Skeletal muscle satellite cell (primary cell): ENCODE results near the gene TMEM138.

ENCODE experiments used
- H3K27me3 ChIP-seq: 2 replicates; pipeline ENCODE4 v1.7.0; 2013; ENCODE audit warnings: low read length; ENCODE audit not compliant: control insufficient read depth, insufficient read depth
- H3K36me3 ChIP-seq: 2 replicates; pipeline ENCODE4 v1.7.0; 2013; ENCODE audit warnings: mild to moderate bottlenecking, control low read depth, low read length; ENCODE audit not compliant: insufficient read depth
- H3K4me1 ChIP-seq: 2 replicates; pipeline ENCODE4 v1.7.0; 2013; ENCODE audit warnings: low read length; ENCODE audit not compliant: control insufficient read depth, insufficient read depth
- H3K4me2 ChIP-seq: 2 replicates; pipeline ENCODE4 v1.7.0; 2013; ENCODE audit warnings: mild to moderate bottlenecking, low read length
- H3K4me3 ChIP-seq: 2 replicates; pipeline ENCODE4 v1.7.0; 2013; ENCODE audit warnings: low read length
- H3K9ac ChIP-seq: 2 replicates; pipeline ENCODE4 v1.7.0; 2013; ENCODE audit warnings: mild to moderate bottlenecking, low read depth, low read length, moderate library complexity
- H3K9me3 ChIP-seq: replicated peaks from 2 replicates; pipeline ENCODE4 v1.7.0; 2013; ENCODE audit warnings: mild to moderate bottlenecking, control low read depth, low read length

The TMEM138 gene

GRCh38 chr11:61334434-61335354, 27.5 kb upstream of the TMEM138 start:
- no peaks in the 10 kb centered on the region for H3K9me3 ChIP-seq
- no peak overlapping the region for H3K9ac ChIP-seq
- H3K4me3 ChIP-seq: no peak overlapping the region
- peaks cover 6% of the 10 kb centered on the region for H3K36me3 ChIP-seq
- H3K27me3 ChIP-seq: no peaks in the 10 kb centered on the region
- peaks cover 27% of the 10 kb centered on the region for H3K4me1 ChIP-seq
- no peak overlapping the region for H3K4me2 ChIP-seq

GRCh38 chr11:61335355-61335710, 26.8 kb upstream of the TMEM138 start:
- H3K36me3 ChIP-seq: no peaks in the 10 kb centered on the region
- no peak overlapping the region for H3K4me2 ChIP-seq
- no peak overlapping the region for H3K4me3 ChIP-seq
- no peaks in the 10 kb centered on the region for H3K9me3 ChIP-seq
- peaks cover 27% of the 10 kb centered on the region for H3K4me1 ChIP-seq
- no peaks in the 10 kb centered on the region for H3K27me3 ChIP-seq
- no peak overlapping the region for H3K9ac ChIP-seq

GRCh38 chr11:61336171-61336935, 25.8 kb upstream of the TMEM138 start:
- no peak overlapping the region for H3K4me2 ChIP-seq
- H3K9ac ChIP-seq: no peak overlapping the region
- peaks cover 21% of the 10 kb centered on the region for H3K4me1 ChIP-seq
- no peak overlapping the region for H3K4me3 ChIP-seq
- no peaks in the 10 kb centered on the region for H3K9me3 ChIP-seq
- H3K36me3 ChIP-seq: no peaks in the 10 kb centered on the region
- H3K27me3 ChIP-seq: no peaks in the 10 kb centered on the region

GRCh38 chr11:61337706-61338470, 24.3 kb upstream of the TMEM138 start:
- H3K36me3 ChIP-seq: peaks cover 4% of the 10 kb centered on the region
- no peak overlapping the region for H3K9ac ChIP-seq
- peaks cover 17% of the 10 kb centered on the region for H3K4me1 ChIP-seq
- no peaks in the 10 kb centered on the region for H3K27me3 ChIP-seq
- no peak overlapping the region for H3K4me3 ChIP-seq
- H3K9me3 ChIP-seq: no peaks in the 10 kb centered on the region
- no peak overlapping the region for H3K4me2 ChIP-seq

- H3K9me3 ChIP-seq: no peaks in the 10 kb centered on the region
- no peaks in the 10 kb centered on the region for H3K27me3 ChIP-seq
- peaks cover 7% of the 10 kb centered on the region for H3K36me3 ChIP-seq
- no peak overlapping the region for H3K4me3 ChIP-seq
- peaks cover 11% of the 10 kb centered on the region for H3K4me1 ChIP-seq
- no peak overlapping the region for H3K4me2 ChIP-seq
- no peak overlapping the region for H3K9ac ChIP-seq
Measured at GRCh38 chr11:61338783-61339489, 23.2 kb upstream of the TMEM138 start.

- no peak overlapping the region for H3K9ac ChIP-seq
- H3K4me3 ChIP-seq: no peak overlapping the region
- no peaks in the 10 kb centered on the region for H3K9me3 ChIP-seq
- no peaks in the 10 kb centered on the region for H3K27me3 ChIP-seq
- no peak overlapping the region for H3K4me2 ChIP-seq
- H3K36me3 ChIP-seq: peaks cover 7% of the 10 kb centered on the region
- H3K4me1 ChIP-seq: peaks cover 6% of the 10 kb centered on the region
Measured at GRCh38 chr11:61339490-61339878, 22.7 kb upstream of the TMEM138 start.

GRCh38 chr11:61340979-61341378, 21.2 kb upstream of the TMEM138 start:
- peaks cover 15% of the 10 kb centered on the region for H3K36me3 ChIP-seq
- H3K4me2 ChIP-seq: no peak overlapping the region

GRCh38 chr11:61341706-61342105, 20.5 kb upstream of the TMEM138 start:
- H3K4me3 ChIP-seq: no peak overlapping the region
- H3K27me3 ChIP-seq: no peaks in the 10 kb centered on the region
- no peak overlapping the region for H3K9ac ChIP-seq
- H3K4me2 ChIP-seq: no peak overlapping the region
- H3K4me1 ChIP-seq: no peaks in the 10 kb centered on the region
- peaks cover 15% of the 10 kb centered on the region for H3K36me3 ChIP-seq
- no peaks in the 10 kb centered on the region for H3K9me3 ChIP-seq

More at GRCh38 chr11:61340979-61341378, 21.2 kb upstream of the TMEM138 start:
- Histone ChIP-seq H3K9me3 (no peaks in the 10 kb centered on the region), H3K4me1 (no peaks in the 10 kb centered on the region), H3K9ac (no peak overlapping the region), H3K27me3 (no peaks in the 10 kb centered on the region), H3K4me3 (no peak overlapping the region)

GRCh38 chr11:61342207-61342803, 19.9 kb upstream of the TMEM138 start:
- H3K4me3 ChIP-seq: no peak overlapping the region
- H3K4me1 ChIP-seq: no peaks in the 10 kb centered on the region
- H3K9ac ChIP-seq: no peak overlapping the region
- H3K9me3 ChIP-seq: no peaks in the 10 kb centered on the region
- H3K27me3 ChIP-seq: no peaks in the 10 kb centered on the region
- no peak overlapping the region for H3K4me2 ChIP-seq
- peaks cover 15% of the 10 kb centered on the region for H3K36me3 ChIP-seq

- Histone ChIP-seq H3K9me3 (no peaks in the 10 kb centered on the region), H3K4me1 (peaks cover 2% of the 10 kb centered on the region), H3K9ac (no peak overlapping the region), H3K27me3 (no peaks in the 10 kb centered on the region), H3K36me3 (peaks cover 26% of the 10 kb centered on the region), H3K4me3 (no peak overlapping the region), H3K4me2 (no peak overlapping the region)
Measured at GRCh38 chr11:61343792-61344745, 18.1 kb upstream of the TMEM138 start.
